Measurements from ENCODE around the gene LRP5.
"Not testable (repeated sequence)": the region's sequence is repeated elsewhere in the genome, so short reads cannot be mapped to it uniquely, and the experiment has no call there.

The LRP5 gene

GRCh38 chr11:68398995-68399851 is 86.8 kb downstream of the LRP5 start:
- H3K4me3 ChIP-seq (ENCODE audit: low read length): no peak overlapping the region
- TF ChIP-seq ZNF274 (IDR thresholded peaks at IDR 0.05; ENCODE audit: low read depth, low read length): no peak

DNA sequence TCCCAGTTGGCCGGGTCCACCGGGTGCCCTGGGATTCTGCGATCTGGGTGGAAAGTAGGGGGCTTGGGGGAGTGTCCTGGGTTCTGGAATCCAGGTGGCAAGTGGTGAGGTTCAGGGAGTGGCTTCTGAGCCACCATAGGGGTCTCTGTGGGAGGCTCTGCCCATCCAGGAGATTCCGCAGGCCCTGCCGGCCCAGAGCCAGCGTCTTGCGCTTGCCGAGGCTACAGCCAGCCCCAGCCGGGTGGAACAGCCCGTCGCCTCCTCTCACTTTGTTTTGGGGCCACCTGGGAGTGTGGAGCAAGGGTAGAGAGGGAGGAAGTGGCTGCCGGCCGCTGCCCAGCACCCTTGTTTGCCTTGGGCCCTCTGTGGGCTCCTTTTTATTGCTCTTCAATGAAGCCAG is 87.5 kb downstream of the LRP5 start:
- TF ChIP-seq ZNF274 (IDR thresholded peaks at IDR 0.05; ENCODE audit: low read depth, low read length): no peak
- H3K4me3 ChIP-seq (ENCODE audit: low read length): no peak overlapping the region

GRCh38 chr11:68400584-68400983 is 88.2 kb downstream of the LRP5 start:
- not testable (repeated sequence) for H3K4me3 ChIP-seq (ENCODE audit: low read length)

GRCh38 chr11:68401856-68402255 is 89.5 kb downstream of the LRP5 start:
- no peak for TF ChIP-seq ZNF274 (IDR thresholded peaks at IDR 0.05; ENCODE audit: low read depth, low read length)
- H3K4me3 ChIP-seq (ENCODE audit: low read length): no peak overlapping the region

GRCh38 chr11:68402355-68403031 is 90.1 kb downstream of the LRP5 start:
- no peak overlapping the region for H3K4me3 ChIP-seq (ENCODE audit: low read length)
- TF ChIP-seq ZNF274 (IDR thresholded peaks at IDR 0.05; ENCODE audit: low read depth, low read length): no peak

DNA sequence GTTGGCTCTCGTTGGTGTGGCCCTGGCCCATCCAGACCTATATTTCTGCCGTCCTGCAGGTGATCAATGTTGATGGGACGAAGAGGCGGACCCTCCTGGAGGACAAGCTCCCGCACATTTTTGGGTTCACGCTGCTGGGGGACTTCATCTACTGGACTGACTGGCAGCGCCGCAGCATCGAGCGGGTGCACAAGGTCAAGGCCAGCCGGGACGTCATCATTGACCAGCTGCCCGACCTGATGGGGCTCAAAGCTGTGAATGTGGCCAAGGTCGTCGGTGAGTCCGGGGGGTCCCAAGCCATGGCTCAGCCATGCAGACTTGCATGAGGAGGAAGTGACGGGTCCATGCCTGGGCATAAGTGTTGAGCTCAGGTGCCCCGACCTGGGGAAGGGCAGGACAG is 91.0 kb downstream of the LRP5 start:
- no peak overlapping the region for H3K4me3 ChIP-seq (ENCODE audit: low read length)
- TF ChIP-seq ZNF274 (IDR thresholded peaks at IDR 0.05; ENCODE audit: low read depth, low read length): no peak

DNA sequence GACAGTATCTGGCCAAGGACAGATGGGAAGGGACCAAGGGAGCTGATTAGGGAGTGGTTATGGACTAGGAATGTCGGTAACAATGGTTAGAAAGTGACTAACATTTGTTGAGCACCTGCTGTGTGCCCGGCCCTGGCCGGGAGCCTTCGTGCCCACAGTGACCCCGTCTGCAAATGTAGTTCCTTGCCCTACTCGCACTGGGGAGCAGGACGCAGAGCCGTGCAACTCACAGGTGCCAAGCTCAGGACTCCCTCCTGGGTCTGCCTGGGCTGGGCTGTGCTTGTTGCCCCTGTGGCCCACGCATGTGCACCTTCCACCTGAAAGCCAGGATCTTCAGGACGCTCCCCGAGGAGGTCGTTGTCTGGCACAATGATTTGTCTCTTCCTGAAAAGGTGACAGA is 91.4 kb downstream of the LRP5 start:
- H3K4me3 ChIP-seq (ENCODE audit: low read length): no peak overlapping the region
- no peak for TF ChIP-seq ZNF274 (IDR thresholded peaks at IDR 0.05; ENCODE audit: low read depth, low read length)

GRCh38 chr11:68406324-68407313 is 94.2 kb downstream of the LRP5 start:
- no peak for TF ChIP-seq ZNF274 (IDR thresholded peaks at IDR 0.05; ENCODE audit: low read depth, low read length)
- no peak overlapping the region for H3K4me3 ChIP-seq (ENCODE audit: low read length)

DNA sequence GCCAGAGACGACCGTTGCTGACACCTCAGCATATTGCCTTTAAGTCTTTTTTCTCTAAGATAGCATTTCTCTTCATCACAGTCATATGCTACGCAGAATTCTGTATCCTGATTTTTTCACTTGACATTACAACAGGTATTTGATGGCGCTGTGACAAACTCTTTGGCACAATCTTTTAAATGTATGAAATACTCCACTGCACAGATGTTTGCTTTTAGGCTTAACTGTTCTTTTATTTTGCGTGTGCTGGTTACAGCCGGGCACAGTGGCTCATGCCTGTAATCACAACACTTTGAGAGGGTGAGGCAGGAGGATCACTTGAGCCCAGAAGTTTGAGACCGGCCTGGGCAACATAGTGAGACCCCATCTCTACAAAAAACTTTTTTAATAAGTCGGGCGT is 96.1 kb downstream of the LRP5 start:
- TF ChIP-seq ZNF274 (IDR thresholded peaks at IDR 0.05; ENCODE audit: low read depth, low read length): no peak
- H3K4me3 ChIP-seq (ENCODE audit: low read length): no peak overlapping the region

- no peak for TF ChIP-seq ZNF274 (IDR thresholded peaks at IDR 0.05; ENCODE audit: low read depth, low read length)
- no peak overlapping the region for H3K4me3 ChIP-seq (ENCODE audit: low read length)
Observed at GRCh38 chr11:68409748-68410344, 97.5 kb downstream of the LRP5 start.

- TF ChIP-seq ZNF274 (IDR thresholded peaks at IDR 0.05; ENCODE audit: low read depth, low read length): no peak
- H3K4me3 ChIP-seq (ENCODE audit: low read length): no peak overlapping the region
Observed at GRCh38 chr11:68411501-68411991, 99.2 kb downstream of the LRP5 start.

- no peak overlapping the region for H3K4me3 ChIP-seq (ENCODE audit: low read length)
- no peak for TF ChIP-seq ZNF274 (IDR thresholded peaks at IDR 0.05; ENCODE audit: low read depth, low read length)
Observed at GRCh38 chr11:68412593-68413475, 100.4 kb downstream of the LRP5 start.

DNA sequence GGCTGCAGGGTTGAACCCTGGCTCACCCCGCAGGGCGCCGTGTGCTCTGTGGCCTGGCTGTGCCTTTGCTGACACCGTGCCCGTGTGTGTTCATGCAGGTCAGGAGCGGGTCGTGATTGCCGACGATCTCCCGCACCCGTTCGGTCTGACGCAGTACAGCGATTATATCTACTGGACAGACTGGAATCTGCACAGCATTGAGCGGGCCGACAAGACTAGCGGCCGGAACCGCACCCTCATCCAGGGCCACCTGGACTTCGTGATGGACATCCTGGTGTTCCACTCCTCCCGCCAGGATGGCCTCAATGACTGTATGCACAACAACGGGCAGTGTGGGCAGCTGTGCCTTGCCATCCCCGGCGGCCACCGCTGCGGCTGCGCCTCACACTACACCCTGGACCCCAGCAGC is 101.2 kb downstream of the LRP5 start:
- TF ChIP-seq ZNF274 (IDR thresholded peaks at IDR 0.05; ENCODE audit: low read depth, low read length): no peak
- H3K4me3 ChIP-seq (ENCODE audit: low read length): no peak overlapping the region
